Hypothalamus (tissue), 51 donors: Measurements from ENCODE around the gene HOXB3.

Experiments used
- DNase-seq, 51 donors: peaks; one replicate each; lab custom pipeline; 2025; lab: John Stamatoyannopoulos, UW

The HOXB3 gene

DNA sequence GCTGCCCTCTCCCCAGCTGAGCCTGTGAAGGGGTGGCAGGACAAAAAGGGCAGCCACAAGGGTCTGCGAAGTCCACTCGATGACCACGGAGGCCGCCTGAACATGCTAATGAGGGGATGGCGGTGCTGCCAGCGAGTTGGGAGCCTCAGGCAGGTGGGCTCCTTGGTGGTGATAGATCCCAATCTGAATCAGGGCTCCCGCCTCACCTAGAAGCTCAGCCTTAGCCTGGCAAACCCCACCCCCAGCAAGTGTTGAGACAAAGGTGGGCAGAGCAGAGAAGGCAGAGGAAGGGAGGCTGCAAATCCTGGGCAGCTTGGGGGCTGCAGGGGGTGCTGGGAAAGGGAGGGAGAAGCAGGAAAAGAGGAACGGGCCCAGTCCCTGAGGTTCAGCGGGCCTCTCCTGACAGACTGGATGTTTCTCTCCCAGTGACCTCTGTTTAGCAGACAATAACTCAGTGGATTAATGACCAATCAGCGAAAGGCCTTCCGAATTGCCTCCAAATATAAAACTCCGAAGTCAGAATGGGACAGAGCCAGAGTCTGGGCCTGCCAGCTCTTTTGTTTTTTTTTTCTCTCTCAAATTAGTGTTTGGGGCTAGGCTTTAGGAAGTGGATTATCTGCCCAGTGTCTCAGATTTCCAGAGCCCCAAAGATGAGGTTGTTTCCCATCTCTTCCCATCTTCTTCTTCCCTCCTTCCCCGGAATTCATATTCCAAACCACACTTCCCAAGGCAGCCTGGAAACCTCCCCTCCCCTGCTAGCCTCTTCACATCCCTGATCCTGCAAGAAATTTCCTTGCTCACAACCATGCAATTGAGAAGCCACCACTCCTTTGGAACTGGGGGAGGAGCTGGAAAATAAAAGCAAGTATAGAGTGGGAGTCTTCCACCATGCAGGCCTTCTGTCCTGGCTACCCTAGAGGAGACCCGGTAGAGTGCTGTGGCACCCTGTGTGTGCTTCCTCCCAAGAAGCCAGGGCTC, 29.9 kb downstream of the HOXB3 start:
- no peak for DNase-seq

DNA sequence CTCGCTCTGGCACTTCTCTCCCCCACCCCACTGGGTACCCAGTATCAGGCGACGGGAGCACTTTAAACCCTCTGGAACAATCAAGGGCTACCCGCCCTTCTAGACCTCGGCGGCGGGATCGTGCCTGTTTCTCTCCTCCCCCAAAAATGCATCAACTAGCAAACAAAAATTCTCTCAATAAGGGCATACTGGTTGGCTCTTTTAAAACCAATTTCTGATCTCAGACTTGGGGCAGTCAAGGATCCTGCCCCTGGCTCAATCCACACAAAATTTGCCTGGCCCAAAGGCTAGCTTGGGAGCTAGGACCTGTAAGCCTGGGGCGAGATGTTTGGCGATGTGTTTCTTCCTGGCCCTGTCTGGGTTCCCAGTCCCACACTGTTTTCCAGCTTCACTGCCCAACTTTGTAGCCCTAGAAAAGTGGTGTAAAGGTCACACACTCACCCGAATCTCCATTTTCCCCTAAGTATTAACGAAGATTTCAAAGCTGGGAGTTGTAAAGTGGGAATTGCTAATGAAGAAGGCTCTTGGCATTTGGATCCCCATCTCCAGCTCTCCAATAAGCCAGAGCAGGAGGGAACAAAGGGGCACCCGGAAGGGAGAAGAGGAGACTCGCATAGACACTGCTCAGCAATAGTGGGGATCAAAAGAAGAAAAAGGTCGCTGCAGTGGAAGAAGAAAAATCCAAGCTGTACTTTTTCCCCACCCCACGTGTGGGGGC, 30.8 kb downstream of the HOXB3 start:
- DNase-seq = no peak

DNA sequence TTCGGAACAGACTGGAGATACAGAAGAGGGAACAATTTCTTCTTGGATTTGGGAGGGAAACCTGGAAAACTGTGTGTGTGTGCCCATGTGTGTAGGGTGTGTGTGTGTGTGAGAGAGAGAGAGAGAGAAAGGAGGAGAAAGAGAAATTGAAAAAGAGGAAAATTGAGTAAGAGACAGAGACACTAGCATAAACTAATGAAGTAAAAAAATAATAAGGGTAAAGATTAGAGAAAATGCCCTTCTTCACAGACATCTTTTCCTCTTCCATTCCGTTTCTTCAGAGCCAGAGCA, 31.3 kb downstream of the HOXB3 start:
- no peak for DNase-seq

DNA sequence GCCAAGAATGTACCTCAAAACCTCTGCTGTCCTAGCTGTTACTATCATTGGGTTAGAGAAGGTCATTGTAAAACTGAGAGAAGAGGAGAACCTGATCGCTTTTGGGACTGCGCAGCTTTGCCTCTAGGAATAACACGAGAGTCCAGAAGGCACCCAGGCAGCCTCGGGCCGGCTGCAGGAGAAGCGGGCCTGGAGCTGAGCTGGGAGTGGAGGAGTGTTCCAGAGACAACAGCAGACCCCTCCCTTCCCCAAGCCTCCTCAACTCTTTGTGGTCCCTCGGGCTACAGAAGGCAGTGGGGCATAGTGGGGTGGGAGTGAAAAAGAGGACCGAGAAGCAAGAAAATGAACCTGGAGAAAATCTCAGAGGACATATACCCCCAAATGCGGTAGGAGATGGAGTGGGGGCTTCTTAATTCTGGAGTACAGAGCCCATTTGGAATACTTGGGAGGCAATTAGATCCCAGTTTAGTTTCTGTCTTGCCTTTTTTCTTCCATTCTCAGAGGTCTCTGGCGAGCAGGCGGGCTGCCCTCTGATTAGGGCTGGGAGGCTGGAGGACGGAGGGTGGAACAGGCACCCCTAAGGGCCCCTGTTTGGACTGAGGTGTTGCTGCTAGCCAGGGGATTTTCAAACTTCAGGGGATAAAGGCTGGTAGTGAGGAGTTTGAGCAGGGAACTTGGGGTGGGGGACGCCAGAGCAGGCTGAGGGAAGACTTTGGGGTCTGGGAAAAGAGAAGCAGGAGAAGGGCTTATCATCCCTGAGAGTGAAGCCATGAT, 31.8 kb downstream of the HOXB3 start:
- no peak for DNase-seq

DNA sequence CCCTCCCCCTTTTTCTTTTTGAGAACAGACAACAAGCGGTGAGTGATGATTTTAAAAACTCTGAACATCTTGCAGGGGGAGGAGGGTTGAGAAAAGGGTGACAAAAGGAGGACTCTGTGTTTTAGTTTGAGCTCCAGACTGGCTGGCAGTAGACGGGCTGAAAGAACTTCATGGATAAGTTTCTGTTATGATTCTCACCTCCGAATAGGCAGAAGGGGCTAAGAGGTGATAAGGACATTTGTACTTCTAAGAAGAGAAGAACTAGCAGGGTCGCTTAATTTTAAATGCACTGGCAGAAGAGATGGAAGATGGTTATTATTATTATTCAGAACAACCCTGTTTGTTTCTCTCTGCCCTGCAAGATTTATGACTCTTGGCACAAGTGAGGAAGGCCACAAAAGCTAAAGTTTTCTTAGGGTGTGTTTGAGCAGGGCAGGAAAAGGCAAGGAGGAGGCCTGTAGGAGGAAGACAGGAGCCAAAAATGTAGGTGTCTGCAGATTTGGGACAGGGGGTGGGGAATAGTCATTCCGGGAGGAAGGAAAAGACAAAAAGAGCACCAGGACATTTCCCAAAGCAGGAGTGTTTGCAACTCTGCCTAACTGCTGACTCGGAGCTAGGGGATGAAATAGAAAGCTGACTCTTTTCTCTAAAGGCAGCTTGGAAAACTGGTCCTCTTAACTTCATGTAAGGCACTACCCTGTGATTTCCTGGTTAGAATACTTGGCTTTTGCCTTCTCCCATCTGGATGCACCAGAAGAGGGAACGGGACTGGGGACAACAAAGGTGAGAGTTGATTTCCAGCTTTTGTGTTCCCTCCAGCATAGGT, 33.3 kb downstream of the HOXB3 start:
- DNase-seq = no peak

DNA sequence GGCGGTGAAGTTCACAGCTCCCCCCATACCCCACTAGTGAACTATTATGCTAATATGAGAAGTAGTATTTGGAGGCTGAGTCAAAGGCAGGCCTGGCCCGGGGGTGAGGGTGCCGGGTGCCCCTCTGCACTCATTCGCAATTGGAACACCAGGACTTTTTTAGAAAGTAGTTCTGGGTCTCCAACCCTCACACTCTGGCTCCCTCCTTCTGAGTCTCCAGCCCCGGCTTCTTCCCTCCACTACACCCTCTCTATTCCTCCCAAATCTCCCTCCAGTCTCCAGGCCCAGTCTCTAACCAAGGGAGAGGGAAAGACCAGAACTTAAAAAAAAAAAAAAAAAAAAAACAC, 33.8 kb downstream of the HOXB3 start:
- DNase-seq = no peak

DNA sequence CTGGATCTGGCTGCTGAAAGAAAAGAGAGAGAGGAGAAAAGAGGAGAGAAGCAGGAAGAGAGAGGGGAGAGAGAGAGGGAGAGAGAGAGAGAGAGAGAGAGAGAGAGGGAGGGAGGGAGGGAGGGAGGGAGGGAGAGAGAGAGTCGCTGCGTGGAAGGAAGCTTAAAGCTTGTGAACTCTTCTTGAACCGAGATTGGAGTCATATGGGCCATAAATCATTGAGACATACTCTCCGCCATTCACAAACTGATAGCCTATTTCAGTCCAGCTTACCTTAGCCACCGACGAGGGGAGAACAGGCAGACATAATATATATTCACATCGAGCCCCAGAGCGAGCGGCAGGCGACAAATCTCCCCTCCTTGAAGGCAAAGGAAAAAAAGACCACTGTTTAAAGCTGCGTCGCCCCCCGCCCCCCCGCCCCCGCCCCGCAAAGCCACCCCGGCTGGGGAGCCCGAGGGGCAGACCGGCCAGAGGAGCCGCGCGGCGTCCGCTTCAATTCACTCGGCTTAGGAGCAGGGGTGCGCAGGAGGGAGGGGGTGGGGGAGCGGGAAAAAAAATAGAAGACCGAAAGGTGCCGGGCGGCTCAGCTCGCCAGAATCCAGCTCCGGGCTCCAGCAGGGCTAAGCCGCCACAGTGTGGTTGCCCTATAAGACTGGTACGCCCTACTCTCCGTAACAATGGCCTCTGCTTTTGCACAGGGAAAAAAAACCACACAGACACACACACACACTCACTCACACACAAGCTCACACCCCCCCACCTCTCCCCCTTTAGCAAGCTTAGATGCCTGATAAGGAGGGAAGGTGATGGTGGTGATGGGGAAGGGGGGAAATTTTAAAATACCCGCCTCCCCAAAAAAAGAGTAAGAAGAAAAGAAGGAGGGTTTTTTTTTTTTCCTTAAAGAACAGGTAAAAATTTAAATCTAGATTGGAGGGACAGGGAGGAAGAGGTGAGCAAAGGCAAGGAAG, 34.5 kb downstream of the HOXB3 start:
- no peak for DNase-seq

DNA sequence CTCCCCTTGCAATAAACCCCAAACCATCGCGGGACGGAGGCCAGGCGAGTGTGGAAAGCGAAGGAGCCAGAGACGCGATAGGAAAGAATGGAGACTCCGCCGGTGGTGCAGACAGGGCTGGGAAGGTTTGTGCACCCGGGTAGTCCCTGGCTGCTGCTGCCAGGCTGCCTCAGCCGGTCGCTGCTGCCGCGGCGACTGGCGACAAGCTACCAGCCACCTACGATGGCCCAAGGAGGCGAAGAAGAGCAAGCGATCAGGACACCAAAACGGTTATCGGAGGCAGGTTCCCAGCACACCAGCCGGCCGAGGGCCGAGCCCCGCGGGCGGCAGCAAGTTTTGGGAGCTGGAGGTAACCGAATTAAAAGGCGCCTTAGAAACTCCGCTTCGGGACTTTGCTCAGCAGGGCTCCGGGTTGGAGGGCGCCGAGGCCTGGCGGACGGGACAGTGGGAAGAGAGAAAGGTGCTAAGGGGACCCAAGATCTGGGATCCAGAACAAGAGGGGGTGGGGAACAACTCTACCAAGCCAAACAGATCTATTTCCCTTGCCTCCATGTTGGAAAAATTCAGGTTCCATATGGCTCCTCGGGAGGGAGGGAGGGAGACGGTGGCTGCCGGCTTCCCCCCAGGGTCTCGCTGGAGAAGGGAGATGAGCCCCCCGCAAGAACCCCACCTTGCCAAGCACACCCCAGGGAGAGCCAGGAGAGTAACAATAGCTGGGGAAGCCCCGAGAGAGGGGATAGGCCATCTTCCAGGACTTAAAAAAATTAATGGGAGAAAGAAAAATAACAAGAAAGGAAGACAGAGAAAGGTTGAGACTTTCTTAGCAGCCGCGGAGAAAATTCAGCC, 35.4 kb downstream of the HOXB3 start:
- no peak for DNase-seq

DNA sequence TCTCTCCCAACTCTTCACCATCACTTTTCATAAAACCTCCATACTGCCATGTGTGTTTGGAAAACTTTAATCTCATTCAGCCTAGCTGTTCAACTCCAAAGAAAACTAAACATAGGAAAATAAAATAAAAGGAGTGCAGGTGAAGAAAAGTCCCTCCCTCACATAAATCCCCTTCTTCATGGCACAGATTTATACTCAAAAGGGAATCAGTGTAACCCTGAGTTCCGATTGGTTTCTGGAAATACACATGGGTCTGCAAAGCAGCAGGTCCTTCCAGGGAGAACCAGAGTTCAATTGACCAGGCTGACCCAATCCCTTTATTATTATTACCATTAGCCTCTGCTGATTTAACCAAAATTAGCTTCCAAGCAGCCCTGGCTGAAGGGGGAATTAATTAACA, 36.2 kb downstream of the HOXB3 start:
- DNase-seq = no peak

DNA sequence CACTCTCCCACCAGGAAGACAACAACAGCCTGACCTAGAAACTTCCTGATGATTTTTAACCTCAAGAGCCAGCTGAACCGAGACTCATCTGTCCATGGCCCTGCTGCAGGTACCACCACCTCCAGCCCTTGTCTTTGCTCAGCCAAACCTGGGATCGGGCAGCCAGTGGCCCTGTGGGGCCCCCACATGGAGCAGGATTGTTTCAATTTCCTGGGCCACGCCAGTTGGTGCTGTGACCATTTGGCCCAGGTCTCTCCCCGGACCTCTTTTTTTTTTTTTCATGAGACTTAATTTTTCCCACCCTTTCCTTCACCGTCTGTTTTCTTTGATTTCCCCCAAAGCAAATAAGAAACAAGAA, 36.9 kb downstream of the HOXB3 start:
- DNase-seq = no peak

DNA sequence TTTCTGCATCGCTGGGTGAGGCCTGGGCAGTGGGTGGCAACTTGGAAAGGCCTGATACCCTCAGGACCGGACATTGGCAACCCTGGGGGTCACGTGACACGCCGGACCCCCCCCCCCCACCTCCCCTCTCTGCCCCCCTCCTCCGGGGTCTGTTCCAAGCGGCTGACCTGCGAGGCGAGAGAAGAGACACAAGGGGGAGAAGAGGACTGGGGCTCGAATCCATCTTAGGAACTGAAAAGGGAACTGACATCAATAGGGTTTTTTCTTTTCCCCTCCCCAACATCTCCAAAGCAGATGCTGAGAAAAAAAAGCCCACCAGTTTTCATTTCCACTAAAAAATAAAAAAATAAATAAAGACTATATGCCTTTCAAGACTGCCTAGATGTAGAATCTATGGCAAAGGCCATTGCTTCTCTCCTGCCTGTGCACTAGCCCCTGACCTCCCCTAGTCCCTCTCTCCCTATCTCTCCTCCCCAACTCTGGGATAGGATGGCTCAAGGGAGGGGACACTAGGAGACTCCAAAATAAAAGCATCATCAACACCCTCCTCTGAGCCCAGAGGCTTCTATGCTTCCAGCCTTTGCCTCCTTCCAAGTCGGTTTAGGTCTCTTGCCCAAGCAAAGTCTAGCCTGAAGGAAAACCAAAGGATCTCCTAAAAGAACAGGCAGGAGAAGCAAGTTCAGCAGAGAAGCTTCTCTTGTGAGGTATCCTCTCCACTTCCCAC, 37.4 kb downstream of the HOXB3 start:
- DNase-seq = no peak

DNA sequence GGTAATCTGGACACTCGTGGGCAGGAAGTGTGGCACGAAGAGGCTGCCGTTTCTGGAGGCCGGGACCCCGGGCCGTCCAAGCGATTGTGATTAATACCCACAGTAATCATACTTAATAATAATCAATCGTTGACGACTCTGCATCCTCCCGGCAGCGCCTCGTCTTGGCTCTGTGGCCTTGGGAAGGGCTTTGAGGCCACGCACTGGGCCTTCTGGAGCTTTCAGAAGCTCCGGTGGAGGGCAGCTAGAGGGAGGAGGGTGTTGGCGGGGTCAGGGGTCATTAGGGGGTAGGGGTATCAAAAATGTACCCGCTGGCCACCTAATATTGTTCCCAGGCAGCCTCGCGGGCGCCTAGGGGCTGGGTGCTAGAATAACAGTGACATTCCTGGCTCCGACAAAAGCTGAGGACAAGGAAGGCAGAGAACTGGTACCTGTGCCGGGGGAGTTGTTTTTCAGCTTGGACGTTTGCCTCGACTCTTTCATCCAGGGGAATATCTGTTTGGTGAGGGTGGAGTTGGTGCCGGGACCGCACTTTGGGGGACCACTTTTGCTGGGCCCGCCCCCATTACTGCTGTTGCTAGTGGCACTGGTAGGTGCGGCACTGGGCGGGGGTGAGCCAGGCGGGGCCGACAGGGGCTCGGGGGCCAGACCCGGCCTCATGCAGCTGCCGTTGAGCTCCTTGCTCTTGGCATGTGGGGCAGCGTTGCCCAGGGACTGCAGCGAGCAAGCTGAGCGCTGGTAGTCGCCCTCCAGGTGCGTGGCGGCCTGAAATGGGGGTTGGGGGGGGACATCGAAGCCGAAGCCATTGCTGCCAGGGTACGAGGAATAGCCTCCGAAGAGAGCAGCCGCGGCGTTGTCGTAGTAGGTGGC, 38.2 kb downstream of the HOXB3 start:
- no peak for DNase-seq

DNA sequence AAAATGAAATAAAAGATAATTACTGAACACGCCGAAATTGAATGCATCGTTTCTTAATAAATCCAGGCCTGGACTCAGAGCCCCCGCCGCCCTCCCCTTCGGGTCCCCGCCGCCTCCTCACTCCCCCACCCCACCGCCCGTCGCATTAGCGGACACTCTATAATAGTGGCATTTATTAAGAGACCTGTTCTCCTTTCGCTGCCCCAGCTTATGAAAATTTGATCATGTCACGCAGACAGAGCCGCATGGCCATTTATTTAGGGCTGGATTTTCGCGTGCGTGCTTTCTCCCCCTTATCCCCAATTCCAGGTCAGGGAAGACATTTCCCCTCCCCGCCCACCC, 38.9 kb downstream of the HOXB3 start:
- DNase-seq = no peak

DNA sequence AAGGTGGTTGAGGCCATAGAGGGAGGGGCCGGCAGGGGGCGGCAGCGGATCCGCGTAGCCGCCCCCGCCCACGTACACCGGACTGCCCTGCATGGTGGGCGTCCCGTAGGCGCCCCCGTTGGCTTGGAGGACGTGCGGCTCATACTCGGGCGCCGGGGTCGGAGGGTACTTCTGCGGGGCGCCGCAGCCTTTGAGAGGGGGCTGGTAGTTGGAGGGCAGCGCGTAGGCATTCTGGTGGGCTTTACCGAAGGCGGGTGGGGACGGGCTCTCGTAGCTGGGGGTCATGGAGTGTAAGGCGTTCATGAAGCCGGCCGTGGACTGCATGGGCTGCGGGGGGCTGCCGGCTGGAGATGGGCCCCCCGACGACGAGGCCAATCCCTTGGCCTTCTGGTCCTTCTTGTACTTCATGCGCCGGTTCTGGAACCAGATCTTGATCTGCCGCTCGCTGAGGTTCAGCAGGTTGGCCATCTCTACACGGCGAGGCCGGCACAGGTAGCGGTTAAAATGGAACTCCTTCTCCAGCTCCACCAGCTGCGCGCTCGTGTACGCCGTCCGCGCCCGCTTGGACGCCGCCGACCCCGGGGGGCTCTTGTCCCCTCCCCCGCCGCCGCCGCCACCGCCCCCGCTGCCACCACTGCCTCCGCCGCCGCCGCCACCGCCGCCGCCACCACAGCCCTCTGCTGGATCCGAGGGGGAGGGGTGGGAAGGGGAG, 39.4 kb downstream of the HOXB3 start:
- no peak for DNase-seq

DNA sequence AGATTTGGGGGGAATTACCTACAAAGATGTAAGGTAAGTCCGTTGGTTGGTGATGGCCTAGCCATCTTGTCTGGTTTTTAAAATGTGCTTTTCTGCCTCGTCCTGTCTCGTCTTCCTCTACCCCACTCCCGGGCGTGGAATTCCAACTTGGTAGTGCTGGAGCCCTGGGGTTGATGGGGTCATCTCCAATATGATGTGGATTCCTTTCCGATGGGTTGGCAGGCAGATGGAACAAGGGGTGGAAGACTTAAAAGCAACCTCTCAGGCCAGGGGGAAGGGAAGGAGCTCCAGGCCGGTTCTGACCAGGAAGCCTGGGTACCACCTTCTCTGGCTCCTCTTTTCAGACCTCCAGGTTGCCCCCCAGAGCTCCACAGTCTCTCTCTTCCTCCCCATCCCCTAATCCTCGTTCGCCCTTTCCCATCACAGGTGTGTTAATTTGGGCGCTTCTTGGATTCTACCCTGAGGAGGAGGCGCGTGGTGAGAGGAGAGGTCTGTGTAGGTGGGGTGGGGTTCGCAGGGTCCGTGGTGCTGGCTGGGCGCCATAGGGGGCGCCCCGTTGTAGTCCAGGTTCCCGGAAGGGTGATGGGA, 40.0 kb downstream of the HOXB3 start:
- no peak for DNase-seq

DNA sequence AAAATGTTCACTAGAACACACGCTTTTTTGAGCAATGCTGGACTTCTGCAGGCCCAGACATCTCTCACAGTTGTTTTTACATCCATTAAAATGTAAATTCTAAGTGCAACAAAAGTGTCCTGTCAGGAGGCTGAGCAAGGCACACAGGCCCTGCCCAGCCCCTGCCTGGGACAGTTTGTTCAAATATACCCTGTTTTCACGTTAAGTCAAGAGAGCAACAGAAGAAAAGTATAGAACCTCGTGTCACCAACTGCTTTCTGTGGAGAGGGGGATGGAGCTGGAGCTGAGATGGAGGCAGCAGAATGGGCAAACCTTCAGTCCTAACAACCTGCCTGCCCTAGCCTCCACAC, 40.8 kb downstream of the HOXB3 start:
- DNase-seq = no peak
